ENCODE measurements around the gene KIFAP3.
"Not testable (repeated sequence)": the region's sequence is repeated elsewhere in the genome, so short reads cannot be mapped to it uniquely, and the experiment has no call there.

The KIFAP3 gene

GRCh38 chr1:169882039-169882511 is 192.4 kb downstream of the KIFAP3 start:
- DNase-seq, result no peak

- no peak for DNase-seq
Measured at GRCh38 chr1:169879034-169879840, 195.3 kb downstream of the KIFAP3 start.

DNA sequence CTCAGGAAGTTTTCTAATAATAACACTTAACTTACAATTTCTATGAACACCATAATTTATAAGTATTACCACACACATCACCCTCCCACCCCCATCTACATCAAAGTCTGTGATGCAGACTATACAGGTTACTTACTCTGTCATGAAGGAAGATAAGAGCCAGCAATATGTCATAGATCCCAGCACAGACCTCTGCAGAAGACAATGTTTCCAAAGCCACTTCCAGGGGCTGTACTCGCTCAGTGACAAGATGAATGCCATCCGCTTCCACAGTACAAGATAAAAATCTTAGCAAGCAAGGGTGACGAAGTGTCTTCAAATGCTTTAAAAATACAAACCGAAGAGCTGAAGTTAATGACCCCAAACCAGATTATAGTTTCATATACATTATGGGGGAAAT is 196.0 kb downstream of the KIFAP3 start:
- DNase-seq, result no peak

DNA sequence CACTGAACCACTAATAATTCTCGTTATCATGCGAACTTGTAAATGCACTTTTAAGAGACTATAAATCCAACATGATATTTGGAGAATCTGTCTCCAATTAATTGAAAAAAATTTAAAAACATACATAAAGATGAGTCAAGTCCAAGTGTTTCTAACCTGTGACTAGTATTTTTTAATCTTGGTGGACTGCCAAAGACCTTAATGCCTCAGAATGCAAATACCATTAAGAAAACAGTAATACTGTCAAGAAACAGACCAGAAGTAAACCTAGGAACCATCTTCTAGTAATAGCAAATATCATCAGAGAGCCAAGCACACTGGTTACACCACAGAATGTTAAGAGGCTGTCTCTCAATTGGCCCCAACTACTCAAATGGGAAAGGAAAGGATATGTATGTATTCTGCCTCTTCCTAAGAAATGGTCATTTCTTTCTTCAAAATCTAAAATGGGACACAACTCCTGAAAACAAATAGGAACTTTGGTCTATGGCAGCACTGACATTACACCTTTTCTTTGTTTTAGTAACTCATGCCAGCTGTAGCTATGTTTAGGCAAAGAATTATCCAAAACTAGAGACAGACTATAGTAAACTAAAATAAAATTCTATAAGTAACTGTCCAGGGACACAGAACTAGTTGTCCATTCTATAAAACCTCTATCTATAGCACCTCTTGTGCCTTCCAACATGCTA is 196.5 kb downstream of the KIFAP3 start:
- no peak for DNase-seq

- DNase-seq, result no peak
Measured at GRCh38 chr1:169874229-169874628, 200.3 kb downstream of the KIFAP3 start.

- DNase-seq, result no peak
Measured at GRCh38 chr1:169873582-169874199, 200.8 kb downstream of the KIFAP3 start.

- DNase-seq, result no peak
Measured at GRCh38 chr1:169872906-169873305, 201.6 kb downstream of the KIFAP3 start.

DNA sequence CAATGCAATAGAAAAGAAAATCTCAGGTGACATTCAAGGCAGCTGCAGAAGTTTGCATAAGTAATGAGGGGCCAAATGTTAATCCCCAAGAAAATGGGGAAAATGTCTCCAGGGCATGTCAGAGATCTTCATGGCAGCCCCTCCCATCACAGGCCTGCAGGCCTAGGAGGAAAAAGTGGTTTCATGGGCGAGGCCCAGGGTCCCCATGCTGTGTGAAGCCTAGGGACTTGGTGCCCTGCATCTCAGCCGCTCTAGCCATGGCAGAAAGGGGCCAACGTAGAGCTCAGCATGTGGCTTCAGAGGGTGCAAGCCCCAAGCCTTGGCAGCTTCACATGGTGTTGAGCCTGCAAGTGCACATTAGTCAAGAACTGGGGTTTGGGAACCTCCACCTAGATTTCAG is 202.5 kb downstream of the KIFAP3 start:
- DNase-seq, result not testable (repeated sequence)

All from activated effector memory CD4-positive, alpha-beta T cell treated with anti-CD3 and anti-CD28 coated beads, Interleukin-2, amount 50 U/mL, for 16 hours (primary cell).